Measurements from ENCODE around the gene CKAP2L.

DNA sequence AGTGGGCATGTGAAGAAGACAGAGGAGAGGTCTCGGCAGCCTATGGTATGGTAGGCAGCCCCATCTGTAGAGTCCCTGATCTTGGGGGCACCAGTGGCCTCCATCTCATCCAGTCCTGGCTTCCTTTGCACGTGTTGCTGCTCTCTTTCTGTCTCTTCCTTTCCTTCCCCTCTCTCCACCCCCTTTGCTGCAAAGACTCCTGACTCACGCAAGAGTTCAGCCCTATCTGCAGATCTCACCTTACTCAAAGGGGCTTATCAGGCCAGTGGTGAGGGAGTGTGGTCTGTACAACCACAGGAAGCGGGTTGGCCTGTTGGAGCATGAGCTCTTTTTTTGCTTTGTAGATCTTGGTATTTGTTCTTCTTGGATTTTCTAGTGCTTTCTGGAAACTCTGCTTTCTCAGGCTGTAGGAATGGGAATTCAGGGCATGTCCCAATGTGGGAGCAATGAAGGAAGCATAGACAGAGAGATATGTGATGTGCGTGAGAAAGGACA lies 58.2 kb downstream of the CKAP2L start:
- TF ChIP-seq, protein P1, sequence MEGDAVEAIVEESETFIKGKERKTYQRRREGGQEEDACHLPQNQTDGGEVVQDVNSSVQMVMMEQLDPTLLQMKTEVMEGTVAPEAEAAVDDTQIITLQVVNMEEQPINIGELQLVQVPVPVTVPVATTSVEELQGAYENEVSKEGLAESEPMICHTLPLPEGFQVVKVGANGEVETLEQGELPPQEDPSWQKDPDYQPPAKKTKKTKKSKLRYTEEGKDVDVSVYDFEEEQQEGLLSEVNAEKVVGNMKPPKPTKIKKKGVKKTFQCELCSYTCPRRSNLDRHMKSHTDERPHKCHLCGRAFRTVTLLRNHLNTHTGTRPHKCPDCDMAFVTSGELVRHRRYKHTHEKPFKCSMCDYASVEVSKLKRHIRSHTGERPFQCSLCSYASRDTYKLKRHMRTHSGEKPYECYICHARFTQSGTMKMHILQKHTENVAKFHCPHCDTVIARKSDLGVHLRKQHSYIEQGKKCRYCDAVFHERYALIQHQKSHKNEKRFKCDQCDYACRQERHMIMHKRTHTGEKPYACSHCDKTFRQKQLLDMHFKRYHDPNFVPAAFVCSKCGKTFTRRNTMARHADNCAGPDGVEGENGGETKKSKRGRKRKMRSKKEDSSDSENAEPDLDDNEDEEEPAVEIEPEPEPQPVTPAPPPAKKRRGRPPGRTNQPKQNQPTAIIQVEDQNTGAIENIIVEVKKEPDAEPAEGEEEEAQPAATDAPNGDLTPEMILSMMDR (IDR thresholded peaks at IDR 0.05) = no peak
- no peak for TF ChIP-seq POLR2A (IDR thresholded peaks at IDR 0.05)

All from thyroid gland (tissue), 4 donors.